GM21360 (cell line): ENCODE results near the gene SP110.
"Not testable (repeated sequence)": the region's sequence is repeated elsewhere in the genome, so short reads cannot be mapped to it uniquely, and the experiment has no call there.

ENCODE experiments used
- ATAC-seq: cut with Tn5 transposase; IDR thresholded peaks from one replicate; pipeline ENCODE4 v1.9.1; 2021; ENCODE audit warnings: mild to moderate bottlenecking, moderate library complexity; ENCODE audit not compliant: unreplicated experiment

Gene SP110

DNA sequence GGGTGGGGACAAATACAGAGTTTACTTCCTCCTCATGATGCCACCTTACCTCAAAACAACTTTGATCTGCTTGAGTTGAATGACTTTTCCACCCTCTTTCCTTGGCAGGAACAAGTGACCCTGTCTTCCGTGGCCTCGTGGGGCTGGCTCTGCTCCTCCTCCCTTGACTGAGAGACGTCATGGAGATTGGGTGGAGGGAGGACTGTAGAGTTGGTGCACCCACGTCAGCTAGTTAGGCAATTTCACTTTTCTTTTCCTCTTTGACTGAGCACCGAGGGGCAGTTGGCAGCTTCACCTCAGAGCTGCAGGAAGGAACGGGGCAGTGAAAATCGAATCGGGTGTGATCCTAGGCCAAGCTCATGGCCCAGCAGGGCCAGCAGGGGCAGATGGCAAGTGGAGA lies 5.7 kb upstream of the SP110 start, which contains the start of gene SP140:
TSS of gene SP140 (plus strand) at position 251 of the 400 bp plus-strand sequence. CDS start at position 360, 109 bp downstream.
- ATAC-seq = peak; percentile 66

DNA sequence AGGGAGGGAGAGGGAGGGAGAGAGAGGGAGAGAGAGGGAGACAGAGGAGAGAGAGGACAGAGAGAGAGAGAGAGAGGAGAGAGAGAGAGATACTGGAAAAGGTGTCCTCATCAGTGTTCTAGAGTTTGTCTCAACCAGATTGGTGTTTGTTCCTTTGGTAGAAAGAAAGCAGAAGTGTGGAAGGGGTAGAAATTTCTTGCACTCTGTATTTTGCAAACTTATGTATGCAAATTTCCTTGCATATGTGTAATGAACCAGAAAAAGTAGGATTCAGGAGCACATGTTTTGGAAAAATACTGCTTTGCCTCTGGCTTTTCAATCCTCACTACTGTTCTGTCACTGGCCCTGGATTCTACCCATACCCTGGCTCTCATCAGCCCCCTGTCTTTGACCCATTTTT lies 4.7 kb upstream of the SP110 start:
- ATAC-seq = no peak

DNA sequence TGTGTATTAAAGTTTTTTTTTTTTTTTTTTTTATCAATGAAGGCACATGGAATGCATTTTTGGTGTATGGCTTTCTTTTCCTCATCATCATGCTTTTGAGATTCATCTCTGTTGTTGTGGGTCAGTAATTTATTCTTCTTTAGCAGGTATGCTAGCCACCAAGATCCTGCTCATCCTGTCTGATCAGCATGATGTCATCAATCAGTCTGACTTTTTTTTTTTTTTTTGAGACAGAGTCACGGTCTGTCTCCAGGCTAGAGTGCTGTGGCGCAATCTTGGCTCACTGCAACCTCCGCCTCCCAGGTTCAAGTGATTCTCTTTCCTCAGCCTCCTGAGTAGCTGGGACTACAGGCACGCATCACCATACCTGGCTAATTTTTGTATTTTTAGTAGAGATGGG lies 3.0 kb upstream of the SP110 start:
- not testable (repeated sequence) for ATAC-seq

DNA sequence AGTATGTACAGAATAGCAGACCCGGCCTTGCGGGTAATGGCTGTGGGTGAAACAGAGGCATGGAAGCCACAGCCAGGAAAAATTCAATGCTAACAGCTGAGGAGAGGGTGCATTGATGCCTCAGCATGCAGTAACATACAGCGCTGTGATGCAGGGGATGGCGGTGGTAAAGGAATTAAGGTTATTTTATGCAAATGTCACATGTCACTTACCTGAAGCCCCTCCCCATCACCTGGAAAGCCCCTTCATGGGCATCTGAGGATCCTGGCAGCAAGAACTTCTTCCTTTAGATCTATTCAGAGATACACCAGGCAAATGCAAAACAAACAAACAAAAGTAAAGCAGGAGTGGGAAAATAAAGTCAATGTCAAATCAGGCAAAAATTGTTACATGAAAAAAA lies 1.7 kb upstream of the SP110 start:
- ATAC-seq = no peak

DNA sequence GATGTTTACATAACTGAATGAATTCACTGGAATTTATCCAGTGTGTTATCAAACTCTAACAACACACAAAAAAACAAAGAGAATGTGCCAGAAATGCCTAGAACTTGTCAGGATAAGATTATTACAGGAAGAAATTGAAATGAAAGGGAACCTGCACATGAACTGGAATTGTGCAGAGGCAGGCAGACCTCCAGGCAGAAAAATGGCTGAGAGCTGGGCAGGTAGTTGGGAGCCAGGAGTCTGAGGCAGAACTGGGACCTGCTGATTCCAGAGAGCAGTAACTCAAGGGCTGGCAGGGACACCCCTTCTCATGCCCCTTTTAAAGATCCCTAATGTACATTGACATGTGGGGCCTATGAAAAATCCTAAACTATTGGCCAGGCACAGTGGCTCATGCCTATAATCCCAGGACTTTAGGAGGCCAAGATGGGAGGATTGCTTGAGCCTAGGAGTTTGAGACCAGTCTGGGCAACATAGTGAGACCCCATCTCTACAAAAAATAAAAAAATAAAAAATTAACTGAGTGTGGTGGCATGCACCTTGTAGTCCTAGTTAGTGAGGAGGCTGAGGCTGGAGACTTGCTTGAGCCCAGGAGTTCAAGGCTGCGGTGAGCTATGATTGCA lies 674 bp upstream of the SP110 start:
- ATAC-seq = no peak

DNA sequence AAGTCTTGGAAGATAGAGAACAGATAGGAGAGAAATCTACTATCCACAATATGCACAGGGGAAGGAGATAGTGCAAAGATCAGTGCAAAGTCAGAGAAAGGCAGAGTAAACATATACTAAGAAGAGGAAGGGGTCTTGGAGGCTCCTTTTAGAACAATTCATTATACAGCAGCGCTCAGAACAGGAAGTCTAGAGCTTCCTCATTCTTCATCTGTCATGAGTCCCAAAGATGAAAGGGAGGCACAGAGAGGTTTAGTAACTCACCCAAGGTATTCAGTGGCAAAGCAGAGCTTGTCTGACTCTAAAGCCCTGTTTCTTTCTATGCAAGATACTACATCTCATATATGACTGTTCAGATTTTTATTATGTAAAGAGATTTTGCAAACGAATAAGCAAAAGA lies 1.4 kb downstream of the SP110 start:
- ATAC-seq = no peak

DNA sequence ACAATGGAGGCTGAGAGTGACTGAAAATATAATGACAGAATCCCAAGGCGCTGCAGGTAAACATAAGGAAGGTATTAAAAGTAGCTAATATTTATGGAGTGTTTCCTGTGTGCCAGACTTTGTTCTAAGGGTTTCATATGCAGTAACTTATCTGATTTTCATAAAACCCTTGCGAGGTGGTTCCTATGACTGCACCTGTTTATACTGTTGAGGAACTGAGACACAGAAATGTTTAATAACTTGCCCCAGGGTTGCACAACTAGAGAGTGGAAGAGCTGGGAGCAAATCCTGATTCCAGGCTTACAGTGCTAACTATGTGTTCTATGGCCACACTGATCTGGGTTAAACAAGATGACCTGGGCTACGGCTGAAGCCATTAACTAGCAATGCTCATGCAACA lies 2.4 kb downstream of the SP110 start:
- ATAC-seq = no peak

DNA sequence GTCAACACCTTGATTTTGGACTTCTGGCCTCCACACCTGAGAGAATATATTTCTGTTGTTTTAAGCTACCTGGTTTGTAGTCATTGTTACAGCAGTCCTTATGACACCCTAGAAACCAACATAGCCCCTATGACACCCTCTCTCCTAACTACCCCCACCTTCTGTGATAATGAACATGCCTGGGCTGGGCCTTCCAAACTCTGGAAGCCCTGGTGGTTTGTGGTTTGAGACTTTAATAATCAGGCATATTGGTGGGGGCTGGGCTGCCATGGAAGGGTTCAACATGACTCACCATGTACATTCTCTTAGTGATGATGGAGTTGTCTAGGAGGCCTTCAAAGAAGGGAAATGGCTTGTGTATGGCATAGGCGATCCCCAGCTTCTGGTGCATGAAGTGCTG lies 3.3 kb downstream of the SP110 start:
- no peak for ATAC-seq

DNA sequence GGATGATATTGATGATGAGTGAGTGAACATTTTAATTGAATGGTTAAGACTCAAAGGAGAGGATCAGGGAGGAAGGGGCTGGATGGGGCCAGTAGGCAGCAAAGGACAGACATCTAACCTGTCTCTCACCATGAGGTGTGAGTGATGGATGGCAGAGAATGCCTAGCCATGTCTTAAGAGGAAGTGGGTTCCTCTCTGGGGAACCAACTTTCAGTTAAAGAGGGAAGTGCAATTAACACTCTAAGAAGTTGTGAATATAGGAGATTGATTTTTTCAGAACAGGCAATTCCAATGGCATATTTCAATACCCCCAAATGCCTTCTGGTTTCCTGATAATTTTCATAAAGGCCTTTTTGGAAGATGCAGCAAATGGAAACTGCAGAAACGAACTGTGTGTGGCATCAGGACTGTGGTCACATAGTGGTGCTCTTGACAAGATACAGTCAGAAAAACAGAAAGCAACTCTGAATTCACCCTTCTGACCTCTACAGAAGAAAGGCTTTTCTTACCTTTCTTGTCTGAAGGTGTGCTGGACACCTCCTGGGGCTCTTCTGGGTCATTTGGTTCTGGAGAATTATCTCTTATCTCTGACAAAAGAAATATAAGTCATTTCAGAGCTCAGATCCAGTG lies 10.2 kb downstream of the SP110 start:
- no peak for ATAC-seq

DNA sequence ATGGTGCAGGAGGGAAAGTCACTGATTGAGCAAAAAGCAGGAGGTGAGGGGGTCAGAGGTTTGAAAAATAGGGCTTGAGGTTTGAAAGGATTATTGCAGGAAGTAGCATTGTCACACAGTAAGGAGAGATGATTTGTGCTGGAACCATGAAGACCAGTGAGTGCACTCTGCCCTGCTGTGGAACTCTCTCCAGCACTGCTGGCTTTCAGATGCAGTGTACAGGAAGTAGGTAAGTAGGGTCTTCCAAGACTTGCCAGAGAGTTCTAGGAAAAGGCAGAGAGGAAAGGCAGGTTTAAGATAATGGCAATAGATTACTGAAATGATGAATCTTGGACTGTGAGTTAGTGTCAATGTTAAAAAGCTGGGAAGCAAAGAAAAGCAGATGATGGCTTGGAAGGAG lies 11.2 kb downstream of the SP110 start:
- ATAC-seq = no peak

DNA sequence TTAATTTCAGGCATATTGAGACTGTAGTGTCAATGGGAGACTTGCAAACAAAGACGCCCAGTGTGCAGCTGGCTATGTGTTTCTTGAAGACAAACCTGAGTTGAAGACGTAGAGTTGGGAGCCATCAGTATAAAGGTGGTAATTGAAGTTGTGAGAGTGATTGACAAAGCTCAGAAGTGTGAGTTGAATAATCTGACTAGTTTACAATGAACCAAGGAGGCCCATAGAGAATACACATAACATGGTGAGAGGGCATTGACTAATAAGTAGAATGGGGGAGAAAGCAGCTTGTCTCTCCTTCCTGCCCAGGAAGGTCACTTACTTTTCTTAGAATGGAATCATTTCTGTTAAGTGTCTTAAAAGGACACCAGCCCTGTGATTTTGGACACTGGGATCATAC lies 14.1 kb downstream of the SP110 start:
- ATAC-seq = no peak

DNA sequence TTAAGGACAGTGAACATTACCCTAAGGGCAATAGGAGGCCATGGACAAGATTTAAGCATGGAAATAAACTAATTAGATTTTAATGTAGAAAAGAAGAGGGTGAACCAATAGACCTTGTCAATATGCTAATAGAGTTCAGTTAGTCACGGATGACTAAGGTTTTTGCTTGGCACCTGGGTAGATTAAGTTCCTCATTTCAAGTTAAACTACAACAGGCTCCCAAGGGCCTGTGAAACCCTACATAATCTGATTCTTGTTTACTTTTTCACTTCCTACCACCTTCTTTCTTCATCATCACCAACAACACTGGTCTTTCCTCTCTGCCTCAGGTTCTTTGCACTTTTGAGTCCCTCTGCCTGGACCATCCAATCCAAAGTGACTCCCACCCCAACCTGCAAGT lies 14.8 kb downstream of the SP110 start:
- no peak for ATAC-seq

DNA sequence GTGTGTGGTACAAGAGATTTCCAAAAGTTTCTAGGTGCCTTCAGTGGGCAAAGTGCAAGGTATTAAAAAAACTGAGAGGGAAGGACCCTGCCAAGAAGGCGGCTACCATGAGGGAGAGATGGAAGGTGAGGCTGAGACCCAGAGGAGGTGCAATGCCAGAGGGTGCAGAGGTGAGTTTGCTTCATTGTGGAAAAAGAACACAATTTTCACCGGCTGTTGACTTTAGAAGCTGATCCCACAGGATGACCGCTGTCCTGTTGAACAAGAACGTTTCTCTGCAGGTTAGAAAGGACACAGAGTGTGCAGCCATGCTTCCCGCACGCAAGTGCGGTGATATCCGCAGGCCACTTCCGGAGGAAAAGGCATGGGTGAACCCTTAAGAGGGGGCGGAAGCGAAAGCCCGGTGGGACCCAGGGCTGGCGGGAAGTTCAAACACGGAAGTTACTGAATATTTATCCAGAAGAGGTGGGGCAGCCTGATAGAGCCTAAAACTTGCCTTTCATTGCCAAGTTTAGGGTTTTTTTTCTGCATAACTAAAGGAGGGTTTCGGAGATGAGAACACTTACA lies 16.6 kb downstream of the SP110 start:
- peak; percentile 26 for ATAC-seq

DNA sequence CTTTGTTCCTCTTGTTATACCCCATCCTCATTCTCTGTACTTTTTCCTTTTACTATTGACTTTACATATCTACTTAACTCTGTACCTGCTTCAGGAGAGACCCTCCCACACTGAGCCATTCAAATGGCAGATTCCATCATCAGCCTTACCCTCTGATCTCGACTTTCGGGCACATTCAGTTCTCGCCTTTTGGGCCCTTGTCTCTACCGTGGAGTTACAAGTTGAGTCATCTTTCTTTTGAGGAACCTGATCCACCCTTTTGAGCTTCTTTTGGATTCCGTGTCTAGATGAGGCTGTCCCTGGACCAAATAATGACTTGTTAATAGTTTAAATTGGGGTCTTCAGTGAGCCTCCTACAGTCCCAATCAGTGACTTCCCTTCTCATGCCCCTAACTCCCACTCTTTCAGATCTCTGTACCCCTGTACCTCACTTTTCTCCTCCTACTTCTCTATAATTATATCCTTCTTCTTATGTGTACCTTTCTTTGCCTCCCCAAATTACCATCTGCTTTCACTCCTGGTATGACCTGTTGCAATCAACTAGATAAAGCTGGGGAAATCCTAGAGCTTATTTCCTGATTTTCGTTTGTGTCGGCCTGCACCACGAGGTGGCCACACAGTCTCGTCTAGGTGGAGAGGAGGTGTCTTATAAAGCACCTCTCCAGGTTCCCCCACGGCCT lies 17.2 kb downstream of the SP110 start:
- peak; percentile 64 for ATAC-seq

DNA sequence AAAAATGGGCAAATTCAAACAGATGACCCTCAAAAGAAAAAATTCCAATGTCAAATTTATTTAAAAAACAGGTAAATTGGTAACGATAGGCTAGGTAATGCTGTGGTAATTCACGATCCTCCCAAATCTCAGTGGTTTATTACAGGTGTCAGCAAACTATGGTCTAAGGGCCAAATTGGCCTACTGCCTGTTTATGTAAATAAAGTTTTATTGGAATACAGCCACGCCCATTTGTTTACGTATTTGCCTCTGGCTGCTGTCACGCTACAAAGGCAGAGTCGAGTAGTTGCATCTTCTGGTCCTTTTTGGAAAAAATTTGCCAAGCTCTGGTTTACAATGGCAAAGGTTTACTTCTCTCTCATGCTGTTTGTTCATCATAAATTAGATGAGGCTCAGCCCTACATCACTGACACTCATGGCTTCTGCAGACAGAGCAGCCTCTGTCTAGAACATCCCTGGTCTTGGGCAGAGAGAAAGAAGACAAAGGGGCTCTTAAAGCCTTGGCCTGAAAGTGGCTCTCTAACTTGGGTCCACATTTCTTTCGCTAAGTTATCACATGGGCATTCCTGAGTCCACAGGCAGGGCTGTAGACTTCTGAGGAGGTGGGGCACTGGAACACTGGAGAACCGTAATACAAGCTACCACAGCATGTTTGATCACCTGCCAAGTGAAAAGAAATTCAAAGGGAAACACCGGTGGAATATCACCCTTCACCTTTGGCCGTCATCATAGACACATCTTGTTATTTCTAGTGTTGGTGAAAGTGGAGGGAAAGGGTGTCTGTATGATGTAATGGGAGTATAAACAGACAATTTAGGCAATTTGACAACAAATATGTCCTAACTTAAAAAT lies 34.8 kb downstream of the SP110 start:
- no peak for ATAC-seq

DNA sequence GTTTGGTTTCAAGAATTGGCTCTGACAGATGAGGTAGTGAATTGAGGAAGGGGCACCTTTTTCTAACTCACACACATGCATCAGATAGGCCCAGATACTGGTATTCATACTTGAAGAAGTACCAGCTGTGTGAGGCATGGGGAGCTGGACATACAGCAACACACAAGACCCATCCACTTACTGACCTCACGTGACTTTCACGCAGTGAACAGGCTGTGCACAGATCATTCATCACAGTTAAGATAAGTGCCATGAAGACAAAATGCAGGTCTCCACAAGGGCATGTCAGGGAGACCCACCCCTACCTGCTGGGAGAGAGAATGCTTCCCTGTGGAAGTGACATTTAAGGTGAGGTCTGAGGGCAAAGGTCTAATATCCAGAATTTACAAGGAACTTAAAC lies 38.6 kb downstream of the SP110 start:
- ATAC-seq = no peak

DNA sequence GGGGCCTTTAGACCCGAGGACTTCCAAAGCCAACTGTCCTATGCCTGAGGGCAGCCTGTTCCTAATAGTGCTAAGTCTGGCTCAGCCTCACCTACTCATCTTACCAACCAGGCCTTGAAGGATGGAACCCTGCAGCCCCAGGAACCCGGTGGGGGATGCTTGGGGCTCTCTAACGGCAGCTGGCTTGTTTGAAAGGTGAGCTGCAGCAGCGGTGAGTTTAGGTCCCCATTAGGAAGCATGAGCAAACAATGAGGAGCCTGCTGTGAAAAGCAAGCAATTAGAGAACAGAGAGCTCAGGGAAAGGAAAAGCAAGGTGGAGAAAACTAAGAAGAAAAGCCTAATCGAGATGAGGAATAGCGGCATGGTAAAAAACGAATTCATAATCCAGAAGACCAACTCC lies 39.9 kb downstream of the SP110 start:
- ATAC-seq = no peak

DNA sequence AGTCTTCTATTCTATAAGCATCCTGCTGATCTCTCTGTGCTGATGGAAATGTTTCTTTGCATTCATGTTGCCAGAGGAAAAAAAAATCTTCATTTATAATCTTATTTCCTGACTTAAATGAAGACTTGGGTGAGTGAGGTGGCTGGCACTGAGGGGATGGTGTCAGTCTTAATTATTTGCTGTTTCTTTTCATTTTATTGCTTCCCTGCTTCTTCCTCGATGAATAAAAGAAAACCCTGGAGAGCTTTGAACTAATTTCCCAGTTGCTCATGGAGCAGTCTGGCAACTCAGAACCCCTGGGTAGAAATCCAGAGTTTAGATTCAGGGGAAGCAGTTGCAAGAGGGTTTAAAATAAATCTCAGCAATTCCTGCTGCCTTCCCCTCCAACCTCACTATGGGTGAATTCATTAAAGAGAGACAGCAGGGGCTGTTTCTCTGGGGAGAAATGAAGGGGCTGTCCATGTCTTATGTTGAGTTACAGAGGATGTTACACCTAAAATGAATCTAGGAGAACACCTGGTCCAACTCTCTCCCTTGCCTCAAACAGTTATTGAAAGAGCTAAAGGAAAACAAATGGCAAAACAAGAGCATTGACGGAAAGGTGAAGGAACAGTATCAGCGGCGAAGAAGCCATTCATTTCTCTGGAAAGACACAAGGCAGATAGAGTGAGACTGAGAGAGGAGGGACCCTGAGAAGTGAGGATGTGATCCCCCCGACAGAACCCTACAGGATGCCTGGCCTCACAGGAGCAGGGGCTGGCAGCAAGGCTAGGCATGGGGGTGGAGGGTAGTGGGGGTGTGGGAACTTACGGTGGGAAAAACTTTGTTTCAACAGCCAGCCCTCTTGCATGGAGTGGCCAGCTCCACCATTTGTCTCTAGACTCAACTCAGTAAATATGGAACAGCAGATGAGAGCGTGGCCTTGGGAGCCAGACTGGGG lies 41.0 kb downstream of the SP110 start:
- no peak for ATAC-seq

DNA sequence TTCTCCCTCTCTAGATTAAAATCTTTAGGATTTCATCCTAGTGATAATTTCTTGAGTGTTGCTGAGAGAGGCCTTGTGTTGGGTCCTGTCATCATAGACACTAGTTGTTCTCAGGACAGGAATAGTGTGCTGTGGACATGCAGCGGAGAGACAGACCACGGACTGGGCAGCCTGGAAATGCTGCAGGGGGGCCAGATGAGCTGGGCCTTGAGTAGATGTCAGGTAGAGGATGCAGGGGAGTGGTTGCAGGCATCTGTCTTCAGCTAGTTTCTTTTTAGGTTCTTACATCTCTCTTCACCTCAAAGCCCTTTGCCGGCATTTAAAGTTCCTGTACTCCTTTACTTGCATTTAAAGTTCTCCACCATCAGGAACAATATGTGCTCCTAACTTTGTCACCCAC lies 42.8 kb downstream of the SP110 start:
- ATAC-seq = no peak

DNA sequence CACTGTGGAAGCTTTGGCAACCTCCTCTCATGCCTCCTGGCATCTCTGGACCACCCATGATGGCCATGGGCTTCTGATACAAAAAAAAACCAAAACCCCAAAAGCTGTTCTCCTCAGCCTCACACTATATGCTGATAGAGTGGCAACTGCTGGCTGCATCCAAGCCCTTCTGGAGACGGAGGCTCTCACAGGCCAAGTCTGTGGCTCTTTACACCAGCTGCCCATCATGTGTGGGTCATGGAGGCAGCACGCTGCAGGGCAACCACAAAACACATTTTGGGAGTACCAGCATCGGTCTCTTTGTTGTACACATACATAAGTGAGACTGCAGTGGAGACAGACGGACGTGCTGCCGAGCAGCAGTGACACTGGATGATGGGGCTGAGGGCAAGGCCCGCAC lies 45.3 kb downstream of the SP110 start:
- ATAC-seq = no peak
